Upper lobe of left lung (tissue), 4 donors: ENCODE data around the gene AMIGO2.

Source experiments
- EP300 ChIP-seq, 4 donors: sonication (generic); formaldehyde crosslinking; IDR thresholded peaks; one replicate each; pipeline ENCODE4 v1.5.1; 2017; ENCODE audit warnings: antibody characterized with exemption in 4 of 4, control low read depth in 2 of 4
- POLR2A ChIP-seq, 4 donors: fragments of 450-650 bp; IDR thresholded peaks; one replicate each; pipeline ENCODE4 v1.5.1; 2016 to 2017; ENCODE audit warnings: antibody characterized with exemption in 4 of 4, mild to moderate bottlenecking in 2 of 4
- POLR2AphosphoS5 ChIP-seq, 2 donors: sonication (generic); formaldehyde crosslinking; IDR thresholded peaks; one replicate each; pipeline ENCODE4 v1.5.1; 2017; ENCODE audit warnings: antibody characterized with exemption in 2 of 2
- TF ChIP-seq, protein P1 (sequence below), 6 experiments: fragments of 450-650 bp in 4 of 6; fragments of 200-600 bp in 2 of 6; sonication (generic) in 2 of 6; IDR thresholded peaks; one replicate each; pipeline ENCODE4 v1.5.1; 2016 to 2019; ENCODE audit warnings: antibody characterized with exemption in 6 of 6

GRCh38 chr12:47088021-47088944 is 8.5 kb upstream of the AMIGO2 start:
- TF ChIP-seq, protein P1, sequence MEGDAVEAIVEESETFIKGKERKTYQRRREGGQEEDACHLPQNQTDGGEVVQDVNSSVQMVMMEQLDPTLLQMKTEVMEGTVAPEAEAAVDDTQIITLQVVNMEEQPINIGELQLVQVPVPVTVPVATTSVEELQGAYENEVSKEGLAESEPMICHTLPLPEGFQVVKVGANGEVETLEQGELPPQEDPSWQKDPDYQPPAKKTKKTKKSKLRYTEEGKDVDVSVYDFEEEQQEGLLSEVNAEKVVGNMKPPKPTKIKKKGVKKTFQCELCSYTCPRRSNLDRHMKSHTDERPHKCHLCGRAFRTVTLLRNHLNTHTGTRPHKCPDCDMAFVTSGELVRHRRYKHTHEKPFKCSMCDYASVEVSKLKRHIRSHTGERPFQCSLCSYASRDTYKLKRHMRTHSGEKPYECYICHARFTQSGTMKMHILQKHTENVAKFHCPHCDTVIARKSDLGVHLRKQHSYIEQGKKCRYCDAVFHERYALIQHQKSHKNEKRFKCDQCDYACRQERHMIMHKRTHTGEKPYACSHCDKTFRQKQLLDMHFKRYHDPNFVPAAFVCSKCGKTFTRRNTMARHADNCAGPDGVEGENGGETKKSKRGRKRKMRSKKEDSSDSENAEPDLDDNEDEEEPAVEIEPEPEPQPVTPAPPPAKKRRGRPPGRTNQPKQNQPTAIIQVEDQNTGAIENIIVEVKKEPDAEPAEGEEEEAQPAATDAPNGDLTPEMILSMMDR (IDR thresholded peaks at IDR 0.05) = no peak
- TF ChIP-seq POLR2AphosphoS5 (IDR thresholded peaks at IDR 0.05) (no peak), EP300 (IDR thresholded peaks at IDR 0.05) (no peak), POLR2A (IDR thresholded peaks at IDR 0.05) (no peak)
